Islet of Langerhans (tissue), 1 donor: Measurements from ENCODE around the gene AKIRIN2.
"Not testable (repeated sequence)": the region's sequence is repeated elsewhere in the genome, so short reads cannot be mapped to it uniquely, and the experiment has no call there.

Experiments used
- FAIRE-seq: peaks from one replicate; lab custom pipeline; 2011; peaks lifted over from hg19 to GRCh38; lab: Jason Lieb, UNC

Gene AKIRIN2

GRCh38 chr6:87687296-87687695 lies 14.7 kb downstream of the AKIRIN2 start:
- FAIRE-seq: no peak

- not testable (repeated sequence) for FAIRE-seq
Measured at GRCh38 chr6:87686636-87687205, 15.3 kb downstream of the AKIRIN2 start.

GRCh38 chr6:87684895-87685654 lies 17.0 kb downstream of the AKIRIN2 start:
- FAIRE-seq: no peak

GRCh38 chr6:87683890-87684289 lies 18.1 kb downstream of the AKIRIN2 start:
- FAIRE-seq: no peak

GRCh38 chr6:87682310-87682709 lies 19.7 kb downstream of the AKIRIN2 start:
- FAIRE-seq: no peak

GRCh38 chr6:87675004-87675681 lies 26.9 kb downstream of the AKIRIN2 start:
- no peak for FAIRE-seq

GRCh38 chr6:87674290-87674689 lies 27.7 kb downstream of the AKIRIN2 start:
- FAIRE-seq: no peak

GRCh38 chr6:87673237-87673636 lies 28.8 kb downstream of the AKIRIN2 start:
- FAIRE-seq: no peak

GRCh38 chr6:87672641-87673040 lies 29.4 kb downstream of the AKIRIN2 start:
- no peak for FAIRE-seq

GRCh38 chr6:87671555-87672029 lies 30.4 kb downstream of the AKIRIN2 start:
- FAIRE-seq: no peak

GRCh38 chr6:87670707-87671106 lies 31.3 kb downstream of the AKIRIN2 start:
- no peak for FAIRE-seq

- FAIRE-seq: no peak
Measured at GRCh38 chr6:87669051-87669450, 33.0 kb downstream of the AKIRIN2 start.

- FAIRE-seq: no peak
Measured at GRCh38 chr6:87668013-87668412, 34.0 kb downstream of the AKIRIN2 start.

- FAIRE-seq: no peak
Measured at GRCh38 chr6:87667032-87667431, 35.0 kb downstream of the AKIRIN2 start.

GRCh38 chr6:87664921-87665485 lies 37.0 kb downstream of the AKIRIN2 start:
- FAIRE-seq: no peak

- FAIRE-seq: no peak
Measured at GRCh38 chr6:87663434-87663833, 38.6 kb downstream of the AKIRIN2 start.

GRCh38 chr6:87661503-87661902 lies 40.5 kb downstream of the AKIRIN2 start:
- FAIRE-seq: no peak

GRCh38 chr6:87661016-87661415 lies 41.0 kb downstream of the AKIRIN2 start:
- FAIRE-seq: no peak

- FAIRE-seq: no peak
Measured at GRCh38 chr6:87660226-87660911, 41.7 kb downstream of the AKIRIN2 start.

GRCh38 chr6:87658516-87658915 lies 43.5 kb downstream of the AKIRIN2 start:
- FAIRE-seq: no peak

- no peak for FAIRE-seq
Measured at GRCh38 chr6:87656857-87657256, 45.2 kb downstream of the AKIRIN2 start.

GRCh38 chr6:87655824-87656223 lies 46.2 kb downstream of the AKIRIN2 start:
- no peak for FAIRE-seq
